ENCODE measurements around the gene P2RY14. TPM values are rescaled to one million over a fixed set of nuclear protein-coding genes. Genes with fewer than 3 reads are reported as not detected.
"Not testable (repeated sequence)": the region's sequence is repeated elsewhere in the genome, so short reads cannot be mapped to it uniquely, and the experiment has no call there.

The P2RY14 gene
- total RNA-seq, 1 donor from 2014 or later, result 1.6 TPM

DNA sequence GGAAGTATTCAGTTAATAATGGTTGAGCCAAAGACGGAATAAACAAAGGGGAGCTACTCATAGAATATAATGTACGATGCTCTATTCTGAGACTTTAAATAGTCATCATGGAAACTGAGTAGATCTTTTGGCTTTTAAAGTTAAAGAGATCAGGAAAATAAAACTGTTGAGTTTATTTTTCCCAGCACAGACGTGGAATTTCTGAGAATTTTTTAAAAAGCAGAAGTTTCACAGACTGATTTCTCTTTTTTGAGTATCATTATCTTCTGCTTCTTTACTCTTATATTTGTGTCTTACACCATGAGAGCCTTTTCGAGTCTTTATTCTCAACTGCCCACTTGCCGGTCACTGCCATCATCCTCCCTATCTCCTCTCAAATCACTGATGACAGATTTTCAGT lies 13.2 kb downstream of the P2RY14 start:
- Histone ChIP-seq H3K9ac (ENCODE audit: low read depth in 1 of 3, low read length in 3 of 3) (no peak overlapping the region), H3K4me3 (ENCODE audit: low read length in 3 of 3) (no peak overlapping the region), H3K27me3 (ENCODE audit: control insufficient read depth in 3 of 3, insufficient read depth in 3 of 3, low read length in 3 of 3) (no peaks in the 10 kb centered on the region), H3K4me1 (ENCODE audit: control insufficient read depth in 3 of 3, insufficient read depth in 3 of 3, low read length in 3 of 3) (peaks cover 0 to 3% (median 0%) of the 10 kb centered on the region in 3 donors), H3K27ac (ENCODE audit: low read depth, low read length) (no peak overlapping the region), H3K9me3 (ENCODE audit: control insufficient read depth in 3 of 3, low read length in 3 of 3) (no peaks in the 10 kb centered on the region), H3K36me3 (ENCODE audit: control insufficient read depth in 3 of 3, insufficient read depth in 3 of 3, low read length in 3 of 3) (no peaks in the 10 kb centered on the region)

DNA sequence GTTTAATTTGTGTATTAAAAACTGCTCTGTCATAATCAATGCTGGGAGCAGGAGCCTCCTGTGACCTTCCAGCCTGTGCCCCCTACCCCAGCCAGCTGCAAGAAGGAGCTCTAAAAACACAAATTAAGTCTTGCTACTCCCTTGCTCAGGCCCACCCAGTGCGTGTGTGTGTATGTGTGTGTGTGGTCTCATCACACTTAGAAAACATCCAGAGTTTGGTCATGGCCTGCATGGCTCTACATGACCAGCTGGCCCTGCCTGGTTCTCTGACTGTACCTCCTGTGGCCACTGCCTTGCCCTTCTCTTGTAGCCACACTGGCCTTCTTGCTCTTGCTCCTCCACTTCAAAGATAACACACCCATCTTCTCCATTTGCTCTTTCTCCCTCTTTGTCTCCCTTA lies 13.7 kb downstream of the P2RY14 start:
- Histone ChIP-seq H3K36me3 (ENCODE audit: control insufficient read depth in 3 of 3, insufficient read depth in 3 of 3, low read length in 3 of 3) (no peaks in the 10 kb centered on the region), H3K27ac (ENCODE audit: low read depth, low read length) (no peak overlapping the region), H3K4me1 (ENCODE audit: control insufficient read depth in 3 of 3, insufficient read depth in 3 of 3, low read length in 3 of 3) (peaks cover 0 to under 1% (median 0%) of the 10 kb centered on the region in 3 donors), H3K27me3 (ENCODE audit: control insufficient read depth in 3 of 3, insufficient read depth in 3 of 3, low read length in 3 of 3) (no peaks in the 10 kb centered on the region), H3K4me3 (ENCODE audit: low read length in 3 of 3) (no peak overlapping the region), H3K9me3 (ENCODE audit: control insufficient read depth in 3 of 3, low read length in 3 of 3) (no peaks in the 10 kb centered on the region), H3K9ac (ENCODE audit: low read depth in 1 of 3, low read length in 3 of 3) (no peak overlapping the region)

DNA sequence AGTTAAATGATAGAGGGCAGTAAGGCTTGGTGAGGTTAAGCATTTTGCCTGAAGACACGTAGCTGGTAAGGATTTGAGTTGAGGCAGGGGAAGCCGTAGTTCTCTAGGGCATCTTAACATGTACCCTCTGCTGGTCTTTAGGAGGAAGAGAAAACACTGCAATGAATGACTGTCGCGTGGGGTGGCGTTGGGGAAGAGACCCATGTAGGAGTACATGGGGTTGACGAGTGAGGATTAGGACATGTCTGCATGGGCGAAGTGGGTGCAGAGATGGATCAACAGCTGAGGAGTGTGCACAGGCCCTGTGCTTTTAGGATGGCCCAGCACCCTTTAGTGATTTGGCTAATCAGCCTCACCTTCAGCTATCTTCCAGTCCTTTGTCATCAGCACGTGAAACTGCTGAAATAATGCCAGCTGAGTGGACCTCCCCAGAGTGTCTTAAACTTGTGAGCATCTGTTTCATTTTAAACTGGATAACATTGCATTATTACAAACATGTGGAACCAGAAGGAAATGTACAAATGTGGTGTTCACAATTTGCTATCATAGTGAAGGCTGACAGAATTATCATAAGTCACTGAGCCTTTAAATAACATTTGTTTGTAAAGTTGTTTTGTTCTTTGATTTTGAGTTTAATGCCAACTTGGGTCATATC lies 15.3 kb downstream of the P2RY14 start:
- Histone ChIP-seq H3K27me3 (ENCODE audit: control insufficient read depth in 3 of 3, insufficient read depth in 3 of 3, low read length in 3 of 3) (no peaks in the 10 kb centered on the region), H3K27ac (ENCODE audit: low read depth, low read length) (no peak overlapping the region)

DNA sequence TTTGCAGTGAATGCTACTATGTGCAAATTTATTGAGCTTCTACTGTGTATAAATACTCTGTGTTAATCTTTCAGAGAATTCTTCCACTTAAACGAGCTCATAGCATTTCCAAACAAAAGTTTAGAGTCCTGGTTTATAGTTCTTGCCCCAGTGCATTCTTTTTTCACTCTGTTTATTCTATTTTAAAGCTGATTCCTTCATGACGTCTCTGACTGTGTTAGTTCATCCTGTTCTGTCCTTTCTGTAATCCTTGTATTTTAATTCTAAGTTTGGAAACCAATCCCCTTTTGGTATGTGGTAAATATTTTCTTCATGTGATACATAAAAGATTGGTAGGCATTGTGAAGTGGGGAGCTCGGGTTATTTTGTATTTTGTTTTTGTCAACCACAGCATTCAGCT lies 18.7 kb downstream of the P2RY14 start:
- Histone ChIP-seq H3K27me3 (ENCODE audit: control insufficient read depth in 3 of 3, insufficient read depth in 3 of 3, low read length in 3 of 3) (no peaks in the 10 kb centered on the region), H3K4me1 (ENCODE audit: control insufficient read depth in 3 of 3, insufficient read depth in 3 of 3, low read length in 3 of 3) (no peaks in the 10 kb centered on the region), H3K4me3 (ENCODE audit: low read length in 3 of 3) (no peak overlapping the region), H3K9me3 (ENCODE audit: control insufficient read depth in 3 of 3, low read length in 3 of 3) (no peaks in the 10 kb centered on the region), H3K36me3 (ENCODE audit: control insufficient read depth in 3 of 3, insufficient read depth in 3 of 3, low read length in 3 of 3) (no peaks in the 10 kb centered on the region), H3K27ac (ENCODE audit: low read depth, low read length) (no peak overlapping the region), H3K9ac (ENCODE audit: low read depth in 1 of 3, low read length in 3 of 3) (no peak overlapping the region)

More for the DNA sequence above, 15.3 kb downstream of the P2RY14 start:
- Histone ChIP-seq H3K36me3 (ENCODE audit: control insufficient read depth in 3 of 3, insufficient read depth in 3 of 3, low read length in 3 of 3) (no peaks in the 10 kb centered on the region), H3K4me3 (ENCODE audit: low read length in 3 of 3) (no peak overlapping the region), H3K9me3 (ENCODE audit: control insufficient read depth in 3 of 3, low read length in 3 of 3) (no peaks in the 10 kb centered on the region), H3K4me1 (ENCODE audit: control insufficient read depth in 3 of 3, insufficient read depth in 3 of 3, low read length in 3 of 3) (no peaks in the 10 kb centered on the region), H3K9ac (ENCODE audit: low read depth in 1 of 3, low read length in 3 of 3) (no peak overlapping the region)

DNA sequence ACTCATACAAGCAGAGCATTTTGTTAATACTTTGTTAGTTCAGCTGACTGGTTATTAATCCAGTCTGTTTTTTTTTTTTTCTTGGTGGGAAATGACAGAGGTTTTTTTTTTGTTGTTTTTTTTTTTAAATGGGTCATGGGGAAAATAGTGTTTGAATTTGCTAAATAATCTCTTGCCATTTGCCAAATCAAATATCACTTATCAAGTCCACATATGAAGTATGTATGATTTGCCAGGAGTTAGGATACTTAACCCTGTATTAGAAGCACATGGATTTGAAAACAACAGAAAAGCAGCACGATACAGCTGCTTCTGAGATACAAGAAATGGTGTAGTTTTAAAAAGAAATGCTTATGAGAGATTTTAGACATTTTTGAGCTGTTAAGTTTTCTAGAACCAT lies 21.6 kb downstream of the P2RY14 start:
- Histone ChIP-seq H3K4me3 (ENCODE audit: low read length in 3 of 3) (no peak overlapping the region), H3K4me1 (ENCODE audit: control insufficient read depth in 3 of 3, insufficient read depth in 3 of 3, low read length in 3 of 3) (peaks cover 0 to 5% (median 2%) of the 10 kb centered on the region in 3 donors), H3K9ac (ENCODE audit: low read depth in 1 of 3, low read length in 3 of 3) (no peak overlapping the region), H3K27ac (ENCODE audit: low read depth, low read length) (no peak overlapping the region), H3K9me3 (ENCODE audit: control insufficient read depth in 3 of 3, low read length in 3 of 3) (no peaks in the 10 kb centered on the region), H3K36me3 (ENCODE audit: control insufficient read depth in 3 of 3, insufficient read depth in 3 of 3, low read length in 3 of 3) (no peaks in the 10 kb centered on the region), H3K27me3 (ENCODE audit: control insufficient read depth in 3 of 3, insufficient read depth in 3 of 3, low read length in 3 of 3) (no peaks in the 10 kb centered on the region)

DNA sequence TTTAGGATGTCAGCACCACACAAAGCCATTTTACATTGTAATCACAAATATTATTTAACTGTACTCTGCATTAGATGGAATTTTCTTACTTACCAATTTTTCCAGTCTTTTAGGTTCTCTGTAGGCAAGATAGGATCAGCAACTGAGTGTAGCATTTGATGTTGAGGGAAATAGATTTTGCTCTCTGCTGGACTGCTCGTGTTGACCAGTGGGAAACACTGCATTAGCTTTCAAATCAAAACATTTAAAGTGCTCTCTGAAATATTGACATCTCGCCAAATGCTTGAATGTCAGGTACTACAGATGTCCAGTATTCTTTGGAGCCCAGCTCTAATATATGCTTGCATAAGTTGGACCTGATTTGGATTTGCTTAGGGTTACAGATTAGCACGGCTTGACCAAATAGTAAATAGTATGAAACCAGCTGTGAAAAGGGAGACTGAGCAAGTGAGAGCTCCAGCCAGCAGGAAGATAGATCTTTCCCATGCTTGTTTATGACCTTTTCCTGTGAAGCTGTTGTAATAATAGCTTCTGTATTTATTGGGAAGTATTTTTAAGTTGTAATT lies 29.5 kb downstream of the P2RY14 start:
- Histone ChIP-seq H3K27ac (ENCODE audit: low read depth, low read length) (no peak overlapping the region), H3K36me3 (ENCODE audit: control insufficient read depth in 3 of 3, insufficient read depth in 3 of 3, low read length in 3 of 3) (no peaks in the 10 kb centered on the region), H3K9ac (ENCODE audit: low read depth in 1 of 3, low read length in 3 of 3) (no peak overlapping the region), H3K27me3 (ENCODE audit: control insufficient read depth in 3 of 3, insufficient read depth in 3 of 3, low read length in 3 of 3) (no peaks in the 10 kb centered on the region), H3K9me3 (ENCODE audit: control insufficient read depth in 3 of 3, low read length in 3 of 3) (no peaks in the 10 kb centered on the region), H3K4me3 (ENCODE audit: low read length in 3 of 3) (no peak overlapping the region), H3K4me1 (ENCODE audit: control insufficient read depth in 3 of 3, insufficient read depth in 3 of 3, low read length in 3 of 3) (no peaks in the 10 kb centered on the region)

DNA sequence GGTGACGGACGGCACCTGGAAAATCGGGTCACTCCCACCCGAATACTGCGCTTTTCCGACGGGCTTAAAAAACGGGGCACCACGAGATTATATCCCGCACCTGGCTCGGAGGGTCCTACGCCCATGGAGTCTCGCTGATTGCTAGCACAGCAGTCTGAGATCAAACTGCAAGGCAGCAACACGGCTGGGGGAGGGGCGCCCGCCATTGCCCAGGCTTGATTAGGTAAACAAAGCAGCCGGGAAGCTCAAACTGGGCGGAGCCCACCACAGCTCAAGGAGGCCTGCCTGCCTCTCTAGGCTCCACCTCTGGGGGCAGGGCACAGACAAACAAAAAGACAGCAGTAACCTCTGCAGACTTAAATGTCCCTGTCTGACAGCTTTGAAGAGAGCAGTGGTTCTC lies 36.3 kb downstream of the P2RY14 start:
- H3K9me3 ChIP-seq (ENCODE audit: control insufficient read depth in 3 of 3, low read length in 3 of 3); H3K36me3 ChIP-seq (ENCODE audit: control insufficient read depth in 3 of 3, insufficient read depth in 3 of 3, low read length in 3 of 3); H3K27ac ChIP-seq (ENCODE audit: low read depth, low read length); H3K4me3 ChIP-seq (ENCODE audit: low read length in 3 of 3); H3K9ac ChIP-seq (ENCODE audit: low read depth in 1 of 3, low read length in 3 of 3); H3K4me1 ChIP-seq (ENCODE audit: control insufficient read depth in 3 of 3, insufficient read depth in 3 of 3, low read length in 3 of 3); H3K27me3 ChIP-seq (ENCODE audit: control insufficient read depth in 3 of 3, insufficient read depth in 3 of 3, low read length in 3 of 3): not testable (repeated sequence)

DNA sequence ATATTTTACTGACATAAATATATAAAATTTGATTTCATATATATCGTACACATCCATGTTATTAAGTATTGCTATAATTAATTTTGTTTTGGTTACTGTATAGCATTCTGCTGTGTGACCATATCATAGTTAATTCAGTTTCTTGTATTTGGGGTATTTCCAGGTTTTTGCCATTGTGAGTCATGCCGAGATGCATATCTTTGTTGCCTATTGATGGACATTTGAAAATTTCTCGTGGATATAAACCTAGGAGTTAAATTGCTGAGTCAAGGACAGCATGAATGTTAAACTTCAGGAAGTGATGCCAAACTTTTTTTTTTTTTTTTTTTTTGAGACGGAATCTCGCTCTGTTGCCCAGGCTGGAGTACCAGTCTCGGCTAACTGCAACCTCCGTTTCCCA lies 41.6 kb downstream of the P2RY14 start:
- Histone ChIP-seq H3K9me3 (ENCODE audit: control insufficient read depth in 3 of 3, low read length in 3 of 3) (no peaks in the 10 kb centered on the region), H3K36me3 (ENCODE audit: control insufficient read depth in 3 of 3, insufficient read depth in 3 of 3, low read length in 3 of 3) (no peaks in the 10 kb centered on the region), H3K9ac (ENCODE audit: low read depth in 1 of 3, low read length in 3 of 3) (no peak overlapping the region), H3K4me1 (ENCODE audit: control insufficient read depth in 3 of 3, insufficient read depth in 3 of 3, low read length in 3 of 3) (no peaks in the 10 kb centered on the region), H3K27ac (ENCODE audit: low read depth, low read length) (no peak overlapping the region), H3K27me3 (ENCODE audit: control insufficient read depth in 3 of 3, insufficient read depth in 3 of 3, low read length in 3 of 3) (no peaks in the 10 kb centered on the region), H3K4me3 (ENCODE audit: low read length in 3 of 3) (no peak overlapping the region)

DNA sequence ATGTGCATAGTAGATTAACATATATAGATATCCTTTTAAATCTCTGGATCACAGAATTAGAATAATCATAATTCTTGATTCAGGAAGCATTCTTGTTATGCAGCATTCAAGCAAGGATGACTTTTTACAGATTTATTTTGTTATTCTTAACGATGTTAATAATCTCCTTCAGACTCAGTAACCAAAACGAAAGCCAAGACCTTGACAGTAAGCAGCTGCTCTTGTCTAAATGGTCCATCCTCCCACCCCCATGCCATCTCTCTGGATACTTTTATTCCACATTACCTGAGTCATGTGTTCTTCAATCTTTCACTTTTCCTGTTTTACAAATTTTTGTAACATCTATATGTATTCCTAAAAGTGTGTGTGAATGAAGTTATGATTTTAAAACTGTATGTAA lies 42.0 kb downstream of the P2RY14 start:
- no peaks in the 10 kb centered on the region for H3K9me3 ChIP-seq (ENCODE audit: control insufficient read depth in 3 of 3, low read length in 3 of 3)
- no peak overlapping the region for H3K9ac ChIP-seq (ENCODE audit: low read depth in 1 of 3, low read length in 3 of 3)
- H3K36me3 ChIP-seq (ENCODE audit: control insufficient read depth in 3 of 3, insufficient read depth in 3 of 3, low read length in 3 of 3), result no peaks in the 10 kb centered on the region
- H3K27me3 ChIP-seq (ENCODE audit: control insufficient read depth in 3 of 3, insufficient read depth in 3 of 3, low read length in 3 of 3), result no peaks in the 10 kb centered on the region
- no peak overlapping the region for H3K27ac ChIP-seq (ENCODE audit: low read depth, low read length)
- no peaks in the 10 kb centered on the region for H3K4me1 ChIP-seq (ENCODE audit: control insufficient read depth in 3 of 3, insufficient read depth in 3 of 3, low read length in 3 of 3)
- H3K4me3 ChIP-seq (ENCODE audit: low read length in 3 of 3), result no peak overlapping the region

DNA sequence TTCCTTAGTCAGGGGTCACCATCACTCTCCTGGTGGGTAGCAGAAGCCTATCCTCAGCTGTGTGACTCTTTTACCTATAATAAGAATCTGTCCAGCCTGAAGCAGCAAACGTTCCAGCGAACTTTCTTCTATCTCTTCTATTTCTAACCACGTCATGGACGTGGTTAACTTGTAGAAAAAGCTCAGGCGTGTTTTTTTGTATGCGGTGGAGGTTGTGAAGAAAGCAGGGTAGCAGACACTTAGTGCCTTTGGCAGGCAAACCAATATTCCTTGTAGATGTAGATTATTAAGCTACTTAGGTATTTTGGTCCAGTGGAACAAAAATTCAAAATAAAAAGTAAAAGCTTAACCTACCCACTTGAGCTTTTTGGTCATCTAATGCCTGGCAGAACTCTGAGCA lies 43.5 kb downstream of the P2RY14 start:
- H3K4me1 ChIP-seq (ENCODE audit: control insufficient read depth in 3 of 3, insufficient read depth in 3 of 3, low read length in 3 of 3), result no peaks in the 10 kb centered on the region
- no peak overlapping the region for H3K27ac ChIP-seq (ENCODE audit: low read depth, low read length)
- H3K9me3 ChIP-seq (ENCODE audit: control insufficient read depth in 3 of 3, low read length in 3 of 3), result no peaks in the 10 kb centered on the region
- no peak overlapping the region for H3K4me3 ChIP-seq (ENCODE audit: low read length in 3 of 3)
- no peak overlapping the region for H3K9ac ChIP-seq (ENCODE audit: low read depth in 1 of 3, low read length in 3 of 3)
- no peaks in the 10 kb centered on the region for H3K27me3 ChIP-seq (ENCODE audit: control insufficient read depth in 3 of 3, insufficient read depth in 3 of 3, low read length in 3 of 3)
- H3K36me3 ChIP-seq (ENCODE audit: control insufficient read depth in 3 of 3, insufficient read depth in 3 of 3, low read length in 3 of 3), result no peaks in the 10 kb centered on the region
